IPS-18c (cell line): ENCODE results near the gene KCNC1.

Source experiments
- H3K4me3 ChIP-seq: 2 replicates; pipeline ENCODE4 v1.7.0; 2013; ENCODE audit warnings: low read depth, mild to moderate bottlenecking, low read length, moderate library complexity; ENCODE audit not compliant: insufficient read depth
- H3K9me3 ChIP-seq: one replicate; pipeline ENCODE4 v1.6.1; 2013; ENCODE audit warnings: mild to moderate bottlenecking, low read length, moderate library complexity; ENCODE audit not compliant: control insufficient read depth, insufficient read depth

KCNC1 gene

DNA sequence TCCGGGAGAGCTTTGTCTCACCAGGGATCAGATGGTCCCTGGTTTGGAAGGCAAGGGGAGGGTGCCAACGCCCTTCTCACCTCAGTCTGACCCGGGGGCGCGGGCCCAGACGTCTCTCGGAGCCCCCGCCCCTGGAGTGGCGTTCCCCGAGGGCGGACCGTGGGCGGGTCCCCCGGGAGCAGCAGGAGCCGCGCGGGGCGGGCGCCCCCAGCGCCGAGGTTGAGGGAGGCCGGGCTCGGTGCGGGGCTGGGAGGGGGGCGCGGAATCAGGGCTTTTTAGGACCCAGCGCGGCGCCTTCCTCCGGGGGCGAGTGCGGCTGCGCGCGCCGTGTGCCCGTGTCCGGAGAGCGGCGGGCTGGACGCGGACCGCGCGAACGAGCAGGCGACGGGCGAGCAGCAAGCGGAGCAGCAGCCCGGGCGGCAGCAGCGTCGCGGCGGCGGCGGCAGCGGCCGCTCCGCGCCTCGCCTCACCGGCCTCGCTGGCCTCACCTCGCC is at the start of gene KCNC1:
Gene KCNC1, plus strand, starts transcription at position 364 of the 494 bp plus-strand sequence. CDS start 1,222 bp downstream, outside the sequence.
- peak within 1 kb of the TSS; percentile 53 for H3K4me3 ChIP-seq
- H3K9me3 ChIP-seq, result peaks cover 4% of the 10 kb centered on the region

DNA sequence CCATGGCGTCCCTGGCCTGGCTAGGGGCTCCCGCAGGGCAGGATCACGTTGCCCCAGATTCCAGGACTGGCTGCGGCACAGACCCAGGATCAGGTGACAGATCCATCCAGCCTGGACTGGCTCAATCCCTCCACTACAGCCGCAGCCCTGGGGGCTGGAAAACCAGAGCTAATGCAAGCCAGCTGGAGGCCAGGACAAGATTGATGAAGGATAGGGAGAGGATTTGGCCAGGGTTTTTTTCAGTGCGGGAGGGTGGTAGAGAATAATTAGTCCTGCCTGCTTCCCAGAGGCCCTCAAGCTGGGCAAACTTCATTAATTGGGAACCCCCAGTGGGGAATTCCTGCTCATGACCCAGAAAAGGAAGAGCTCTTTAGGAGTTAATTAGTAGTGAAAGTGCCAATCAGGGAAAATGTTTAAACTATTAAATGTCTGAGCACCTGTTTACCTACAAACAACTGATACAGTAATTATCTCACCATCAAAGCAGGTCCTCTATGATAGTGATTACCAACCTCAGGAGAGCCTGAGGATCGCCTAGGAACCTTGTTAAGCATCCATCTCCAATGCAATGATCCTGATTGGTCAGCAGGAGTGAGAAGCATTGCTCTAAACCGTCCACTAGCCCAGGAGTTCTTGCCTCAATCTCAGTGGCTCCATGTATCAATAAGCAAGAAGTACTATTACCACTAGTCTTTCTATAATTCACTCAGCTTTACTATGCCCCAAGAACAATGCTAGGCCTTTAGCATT is 48.2 kb upstream of the KCNC1 start:
- H3K4me3 ChIP-seq, result no peak overlapping the region
- H3K9me3 ChIP-seq, result peaks cover 2% of the 10 kb centered on the region

DNA sequence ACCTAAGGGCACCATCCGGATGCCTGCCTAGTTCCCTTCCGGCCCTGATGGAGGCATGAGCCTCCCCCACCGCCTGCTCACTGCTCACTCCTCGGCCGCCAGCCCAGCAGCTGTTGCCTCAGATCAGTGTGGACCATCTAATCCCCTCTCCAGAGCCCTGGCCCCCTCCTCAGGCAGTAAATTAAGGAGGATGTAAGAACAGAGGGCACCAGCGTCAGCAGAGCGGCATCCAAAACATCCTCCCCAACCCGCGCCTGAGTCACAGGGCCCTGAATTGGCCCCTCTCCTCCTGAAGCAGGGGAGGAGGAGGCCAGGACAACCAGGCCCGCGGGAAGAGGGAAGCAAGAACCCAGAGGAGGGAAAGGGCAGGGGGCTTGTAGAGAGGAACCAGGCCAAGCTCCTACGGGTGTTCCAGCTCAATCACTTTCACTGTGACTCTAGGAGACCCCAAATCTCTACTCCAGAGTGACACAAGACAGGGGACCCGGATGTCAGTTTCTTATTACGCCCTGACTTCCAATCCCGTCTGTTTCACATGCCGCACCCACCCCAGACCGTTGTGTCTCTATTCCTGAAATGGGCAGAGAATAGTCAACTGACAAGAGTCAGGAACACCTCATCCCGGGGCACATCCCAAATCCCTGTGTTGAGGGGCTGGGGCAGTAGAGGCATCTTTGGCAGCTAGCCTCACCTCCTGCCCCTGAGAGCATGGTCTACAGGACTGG is 46.5 kb upstream of the KCNC1 start:
- H3K9me3 ChIP-seq, result peaks cover 2% of the 10 kb centered on the region
- no peak overlapping the region for H3K4me3 ChIP-seq

DNA sequence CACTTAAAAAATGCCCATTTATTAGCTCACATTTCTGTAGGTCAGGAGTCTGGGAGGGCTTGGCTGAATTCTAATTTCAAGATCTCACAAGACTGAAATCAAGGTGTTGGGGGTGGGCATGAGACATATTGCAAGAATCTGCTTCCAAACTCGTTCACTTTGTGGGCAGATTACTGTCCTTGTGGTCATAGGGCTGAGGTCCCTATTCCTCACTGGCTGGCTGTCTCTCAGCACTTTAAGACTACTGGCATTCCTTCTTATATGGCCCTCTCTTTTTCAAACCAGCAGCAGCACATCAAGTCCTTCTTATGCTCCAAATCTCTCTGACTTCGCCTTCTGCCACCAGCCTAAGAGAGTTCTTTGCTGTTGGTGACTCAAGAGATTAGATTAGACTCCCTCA is 43.0 kb upstream of the KCNC1 start:
- Histone ChIP-seq H3K9me3 (peaks cover 2% of the 10 kb centered on the region), H3K4me3 (no peak overlapping the region)

DNA sequence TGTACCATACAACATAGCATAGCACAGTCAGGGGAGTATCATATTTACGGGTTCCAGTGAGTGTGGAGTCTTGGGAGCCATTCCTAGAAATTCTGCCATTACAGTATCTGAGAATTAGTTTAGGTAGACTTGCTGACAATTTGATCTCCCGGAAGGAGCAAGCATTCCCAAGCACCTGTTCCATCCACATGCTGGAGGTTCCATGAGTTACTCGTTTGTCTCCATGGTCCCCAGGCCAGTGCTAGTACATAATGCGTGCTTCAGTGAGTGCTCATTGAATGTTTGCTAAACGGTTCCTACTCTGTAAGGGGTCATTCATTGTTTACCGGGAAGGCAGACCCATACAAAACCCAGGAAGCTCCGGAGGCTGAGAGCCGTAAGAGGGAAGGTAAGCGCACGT is 42.6 kb upstream of the KCNC1 start:
- Histone ChIP-seq H3K9me3 (peaks cover 2% of the 10 kb centered on the region), H3K4me3 (no peak overlapping the region)

DNA sequence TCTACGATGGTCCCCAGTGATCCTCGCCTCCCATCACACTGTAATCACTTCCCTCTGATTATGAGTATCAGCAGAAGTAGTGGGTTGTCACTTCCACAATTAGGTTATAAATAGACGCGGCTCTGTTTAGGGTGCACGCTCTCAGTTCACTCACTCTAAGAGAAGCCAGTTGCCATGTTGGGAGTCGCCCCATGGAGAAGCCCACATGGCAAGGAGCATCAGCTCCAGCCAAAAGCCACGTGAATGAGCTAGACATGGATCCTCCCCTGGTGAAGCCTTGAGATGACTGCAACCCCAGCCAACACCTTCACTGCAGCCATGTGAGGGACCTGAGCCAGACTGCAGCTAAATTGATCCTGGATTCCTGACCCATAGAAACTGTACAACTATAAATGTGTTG is 41.6 kb upstream of the KCNC1 start:
- no peak overlapping the region for H3K4me3 ChIP-seq
- H3K9me3 ChIP-seq, result peaks cover 2% of the 10 kb centered on the region

DNA sequence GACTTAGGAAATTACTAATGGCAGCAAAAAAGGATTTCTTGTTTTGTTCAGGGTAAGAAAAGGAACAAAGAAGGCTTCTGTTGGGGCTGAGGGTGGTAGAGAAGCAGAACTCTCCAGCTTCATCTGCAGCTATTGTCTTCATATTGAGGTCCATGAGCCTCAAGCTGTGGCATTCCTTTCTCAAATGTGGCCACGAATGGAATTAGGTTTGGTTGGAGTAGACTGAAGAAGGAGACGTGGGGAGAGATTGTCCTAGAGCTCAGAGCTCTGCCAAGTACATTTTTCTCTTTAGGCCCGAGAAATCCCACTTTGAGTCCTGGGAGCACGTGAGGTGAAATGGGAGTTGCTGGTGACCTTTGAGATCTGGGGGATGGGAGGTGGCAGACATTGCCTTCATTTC is 41.0 kb upstream of the KCNC1 start:
- Histone ChIP-seq H3K9me3 (peaks cover 2% of the 10 kb centered on the region), H3K4me3 (no peak overlapping the region)

DNA sequence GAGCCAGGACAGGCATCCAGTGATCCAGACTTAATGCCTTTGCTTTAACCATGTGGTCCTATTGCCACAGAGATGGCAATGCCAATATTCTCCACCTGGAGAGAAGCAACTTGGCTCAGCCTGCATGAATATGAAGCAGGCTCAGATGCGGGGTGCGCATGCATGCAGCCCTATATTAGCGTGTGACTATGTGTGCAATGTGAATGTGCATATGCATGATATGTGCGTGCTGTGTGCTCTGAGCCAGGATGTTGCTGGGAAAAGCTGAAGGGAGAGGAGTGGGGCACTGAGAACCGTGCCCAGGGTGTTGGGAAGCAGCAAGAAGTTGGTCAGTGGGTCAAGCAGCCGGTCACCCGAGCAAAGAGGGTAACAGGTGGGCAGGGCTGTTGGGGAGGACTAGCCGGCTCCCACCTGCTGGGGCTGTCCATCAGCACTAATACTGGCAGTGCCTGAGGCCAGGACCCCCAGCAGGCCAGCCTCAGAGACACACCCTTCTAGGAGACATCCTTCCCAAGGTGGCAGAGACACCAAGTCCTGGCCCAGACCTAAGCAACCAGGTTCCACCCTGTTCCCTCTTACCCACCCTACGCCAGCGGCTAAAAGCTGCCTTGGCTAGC is 40.0 kb upstream of the KCNC1 start:
- H3K4me3 ChIP-seq, result no peak overlapping the region
- H3K9me3 ChIP-seq, result peaks cover 2% of the 10 kb centered on the region

DNA sequence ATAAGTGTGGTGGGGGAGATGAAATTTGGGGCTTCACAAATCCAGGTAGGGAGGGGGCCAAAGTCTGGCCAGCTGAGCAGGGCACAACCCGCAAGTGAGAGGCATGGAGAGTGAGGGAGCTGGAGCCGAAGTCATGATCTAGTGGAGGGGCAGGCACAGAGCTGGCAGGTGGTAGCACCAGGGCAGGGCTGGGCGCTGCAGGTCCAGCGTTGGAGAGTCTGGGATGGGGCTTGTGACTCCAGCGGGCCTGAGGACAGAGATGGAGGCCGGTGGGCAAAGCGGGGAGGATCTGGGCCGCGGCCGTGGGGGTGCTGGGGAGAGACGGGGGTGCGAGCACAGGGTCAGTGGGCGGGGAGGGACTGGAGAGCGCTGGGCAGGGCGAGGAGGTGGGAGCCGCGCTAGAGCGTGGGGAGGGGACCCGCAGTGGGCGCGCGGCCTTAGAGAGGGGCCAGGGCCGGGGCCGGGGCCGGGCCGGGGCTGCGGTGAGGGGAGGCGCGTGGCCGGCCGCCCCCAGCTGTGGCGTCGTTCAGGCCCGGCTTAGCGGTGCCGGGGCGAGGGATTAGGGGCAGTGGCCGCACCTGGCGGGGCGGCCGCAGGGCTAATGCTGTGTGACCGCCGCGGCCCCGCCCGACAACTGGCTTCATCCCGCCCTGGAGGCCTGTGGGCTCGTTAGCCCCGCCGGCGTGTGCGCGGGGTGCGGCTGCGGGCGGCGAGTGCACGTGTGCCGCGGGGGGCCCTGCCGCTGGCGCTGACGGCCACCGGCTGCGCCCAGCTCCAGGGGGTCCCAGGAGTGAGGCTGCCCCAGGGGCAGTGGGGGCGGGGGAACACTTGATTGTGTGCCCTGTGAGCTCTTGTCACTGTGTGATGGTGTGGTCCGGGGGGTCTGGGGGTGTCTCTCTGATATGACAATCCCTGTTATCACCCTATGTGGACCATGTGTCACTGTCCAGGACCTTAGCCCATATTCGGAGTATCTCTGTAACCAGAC is 38.8 kb upstream of the KCNC1 start:
- Histone ChIP-seq H3K9me3 (peaks cover under 1% of the 10 kb centered on the region), H3K4me3 (peak overlapping the region; percentile 40; the same call in 1 of the 2 replicates)

DNA sequence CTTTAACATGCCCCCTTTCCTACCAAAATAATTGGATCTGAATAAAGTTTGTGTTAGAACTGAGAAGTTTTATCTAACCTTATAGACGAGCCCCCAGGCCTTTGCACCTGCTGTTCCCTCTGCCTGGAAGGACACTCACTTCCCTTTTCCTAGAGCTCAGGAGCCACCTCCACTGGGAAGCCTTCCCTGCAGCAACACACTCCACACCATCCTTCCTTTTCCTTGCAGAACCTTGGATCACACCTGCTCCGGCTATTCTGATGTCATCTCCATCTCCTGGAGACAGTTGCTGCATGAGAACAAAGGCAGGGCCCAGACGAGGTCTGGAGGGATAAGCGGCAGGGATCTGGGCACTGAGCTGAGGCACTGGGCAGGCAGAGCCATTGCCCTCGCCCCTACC is 37.8 kb upstream of the KCNC1 start:
- no peak overlapping the region for H3K4me3 ChIP-seq
- no peaks in the 10 kb centered on the region for H3K9me3 ChIP-seq

DNA sequence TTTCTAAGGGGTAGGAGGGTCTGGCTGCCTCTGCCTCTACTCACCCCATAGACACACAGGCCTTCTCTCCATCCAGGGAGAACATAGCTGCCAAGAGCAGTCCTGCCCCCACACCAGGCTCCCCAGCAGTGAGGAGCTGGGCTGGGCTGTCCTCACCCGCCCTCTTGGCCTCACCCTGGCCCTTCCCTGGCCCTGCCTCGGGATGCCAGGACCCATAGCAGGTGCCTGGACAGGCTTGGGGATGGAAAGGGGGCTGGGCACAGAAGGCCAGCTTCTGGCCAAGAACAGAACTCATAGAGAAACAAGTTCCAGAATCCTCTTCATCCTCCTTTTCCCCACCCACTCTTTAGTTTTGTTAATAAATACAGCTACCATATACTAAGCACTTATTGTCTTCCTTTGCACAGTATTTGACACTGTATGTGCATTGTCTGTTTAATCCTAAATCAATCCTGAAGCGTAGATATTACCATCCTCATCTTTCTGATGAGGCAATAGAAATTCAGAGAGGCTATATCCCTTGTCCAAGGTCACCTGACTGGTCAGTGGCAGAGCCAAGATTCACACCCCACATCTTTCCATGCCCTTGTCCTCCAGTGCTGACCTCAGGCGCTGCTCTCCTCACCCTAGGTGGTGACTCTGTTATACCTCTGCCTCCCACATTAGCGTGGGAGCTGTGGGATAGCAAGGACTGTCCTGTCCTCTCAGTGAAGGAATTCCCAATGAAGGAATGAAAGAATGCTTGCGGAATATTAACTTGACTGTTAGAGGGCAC is 37.2 kb upstream of the KCNC1 start:
- Histone ChIP-seq H3K4me3 (no peak overlapping the region), H3K9me3 (no peaks in the 10 kb centered on the region)

DNA sequence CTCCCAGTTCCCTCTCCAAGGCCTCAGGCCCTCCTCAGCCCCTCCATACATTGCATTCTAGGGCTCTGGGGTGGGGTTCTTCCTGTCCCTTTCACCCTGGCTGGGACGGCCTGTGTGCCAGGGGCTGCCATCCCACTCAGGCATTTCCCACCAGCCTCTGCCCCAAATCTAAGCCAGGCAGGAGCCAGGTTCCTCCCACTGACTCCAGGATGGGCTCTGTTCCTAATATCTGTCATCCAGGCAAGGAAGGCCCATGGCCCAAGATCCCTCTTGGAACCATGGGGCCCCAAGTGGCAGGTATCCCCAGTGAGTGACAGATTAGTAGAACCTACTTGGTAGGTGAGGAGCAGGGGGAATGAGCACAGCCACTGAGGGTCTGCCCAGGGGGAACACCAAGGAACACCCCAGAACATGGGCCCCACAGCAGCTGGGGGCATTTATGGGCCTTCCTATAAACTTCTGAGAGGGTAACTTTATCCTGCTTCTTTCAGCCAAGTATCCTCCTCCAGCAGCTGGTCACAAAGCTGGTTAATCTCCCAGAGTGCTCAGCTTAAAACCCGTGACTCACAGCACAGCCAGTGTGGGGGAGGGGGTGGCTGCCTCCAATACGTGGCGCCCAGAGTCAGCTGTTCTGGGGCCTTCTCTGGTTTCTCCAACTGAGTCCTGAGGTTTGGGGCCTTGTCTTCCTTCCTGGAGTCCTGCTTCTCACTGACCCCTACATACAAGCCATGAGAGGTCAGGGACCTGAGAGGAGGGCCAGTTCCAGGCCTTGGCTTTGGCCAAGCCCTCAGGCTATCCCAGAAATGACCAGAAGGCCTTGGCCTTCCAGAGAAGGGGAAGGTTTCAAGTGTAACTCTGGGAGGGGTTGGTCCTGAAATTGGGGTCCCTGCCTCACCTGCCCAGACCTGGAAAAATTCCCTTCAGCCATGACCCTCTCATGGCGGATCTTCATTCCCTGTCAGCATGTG is 35.1 kb upstream of the KCNC1 start:
- H3K9me3 ChIP-seq, result peaks cover 2% of the 10 kb centered on the region
- no peak overlapping the region for H3K4me3 ChIP-seq

DNA sequence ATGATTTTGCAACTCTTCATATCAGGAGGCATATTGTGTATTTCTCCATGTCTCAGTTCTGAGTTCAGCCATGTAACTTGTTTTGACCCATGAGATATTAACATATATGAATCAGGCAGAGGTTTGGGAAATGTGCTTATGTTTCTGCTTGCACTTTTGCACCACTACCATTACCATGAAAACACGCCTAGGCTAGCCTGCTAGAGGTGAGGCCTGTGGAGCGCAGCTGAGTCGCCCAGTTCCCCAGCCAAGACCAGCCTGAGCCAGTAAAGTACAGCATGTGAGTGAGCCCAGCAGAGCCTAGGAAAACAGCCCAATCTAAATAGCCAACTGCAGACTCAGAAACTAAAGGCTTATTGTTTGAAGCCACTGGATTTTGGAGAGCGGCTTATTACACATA is 33.6 kb upstream of the KCNC1 start:
- H3K4me3 ChIP-seq, result no peak overlapping the region
- H3K9me3 ChIP-seq, result peaks cover 2% of the 10 kb centered on the region

DNA sequence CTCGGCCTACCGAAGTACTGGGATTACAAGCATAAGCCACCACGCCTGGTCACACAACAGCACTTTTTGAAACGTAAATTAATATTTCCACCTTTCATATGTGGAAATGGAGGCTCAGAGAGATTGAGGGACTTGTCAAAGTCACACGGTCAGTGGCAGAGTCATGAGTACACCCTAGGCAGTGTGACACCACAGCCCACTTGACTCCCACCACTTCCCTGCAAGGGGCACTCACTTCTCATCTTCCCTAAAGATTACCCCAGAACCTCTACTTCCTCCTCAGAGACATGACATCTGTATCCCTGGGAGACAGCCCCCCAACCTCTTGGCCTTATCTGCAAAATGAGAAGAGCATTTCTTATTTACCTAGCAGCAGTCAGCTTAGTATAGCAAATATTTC is 31.7 kb upstream of the KCNC1 start:
- Histone ChIP-seq H3K4me3 (no peak overlapping the region), H3K9me3 (peaks cover 2% of the 10 kb centered on the region)

DNA sequence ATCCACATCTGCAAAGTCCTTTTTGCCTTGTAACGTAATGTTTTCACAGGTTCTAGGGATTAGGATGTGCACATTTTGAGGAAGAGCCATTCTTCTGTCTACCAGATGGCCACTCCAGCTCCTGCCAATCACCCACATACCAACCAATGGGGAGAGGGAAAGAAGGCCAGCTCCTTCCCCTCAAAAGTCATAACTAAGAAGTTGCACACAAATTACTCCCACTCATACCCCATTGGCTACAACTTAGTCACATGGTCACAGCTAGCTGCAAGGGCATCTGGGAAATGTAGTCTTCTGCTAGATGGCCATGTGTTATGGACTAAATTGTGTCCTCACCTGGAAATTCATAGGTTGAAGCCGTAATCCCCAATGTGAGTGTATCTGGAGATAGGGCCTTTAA is 30.6 kb upstream of the KCNC1 start:
- Histone ChIP-seq H3K4me3 (no peak overlapping the region), H3K9me3 (peaks cover 2% of the 10 kb centered on the region)
